NOMO-1 treated with DMSO at 0.1 percent for 48 hours (cell line): ENCODE measurements around the gene JMJD1C.
"Not testable (repeated sequence)": the region's sequence is repeated elsewhere in the genome, so short reads cannot be mapped to it uniquely, and the experiment has no call there.

Experiments used
- DNase-seq: peaks from one replicate; lab custom pipeline; 2025; ENCODE audit not compliant: unreplicated experiment; lab: John Stamatoyannopoulos, UW

Gene JMJD1C

DNA sequence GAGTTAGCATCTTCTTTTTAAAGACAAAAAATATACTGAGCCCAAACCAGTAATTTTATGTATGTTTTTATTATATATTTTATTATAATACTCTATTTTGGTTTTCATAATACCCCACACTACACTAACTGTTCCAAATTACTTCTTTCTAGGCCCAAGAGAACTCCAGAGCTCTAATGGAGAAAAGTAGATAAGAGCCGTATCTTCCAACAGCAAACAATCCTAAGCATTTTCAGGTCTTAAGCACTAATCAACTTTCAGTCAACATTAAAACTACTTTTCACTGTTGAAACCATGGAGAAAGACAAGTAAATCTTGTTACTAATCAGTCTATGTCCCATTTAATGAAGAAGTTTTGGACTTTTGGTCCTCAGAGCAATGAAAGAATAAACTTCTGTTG is 55.1 kb downstream of the JMJD1C start:
- no peak for DNase-seq

GRCh38 chr10:63409465-63410027 is 56.2 kb downstream of the JMJD1C start:
- peak; percentile 68 for DNase-seq

GRCh38 chr10:63407136-63407662 is 58.6 kb downstream of the JMJD1C start:
- no peak for DNase-seq

DNA sequence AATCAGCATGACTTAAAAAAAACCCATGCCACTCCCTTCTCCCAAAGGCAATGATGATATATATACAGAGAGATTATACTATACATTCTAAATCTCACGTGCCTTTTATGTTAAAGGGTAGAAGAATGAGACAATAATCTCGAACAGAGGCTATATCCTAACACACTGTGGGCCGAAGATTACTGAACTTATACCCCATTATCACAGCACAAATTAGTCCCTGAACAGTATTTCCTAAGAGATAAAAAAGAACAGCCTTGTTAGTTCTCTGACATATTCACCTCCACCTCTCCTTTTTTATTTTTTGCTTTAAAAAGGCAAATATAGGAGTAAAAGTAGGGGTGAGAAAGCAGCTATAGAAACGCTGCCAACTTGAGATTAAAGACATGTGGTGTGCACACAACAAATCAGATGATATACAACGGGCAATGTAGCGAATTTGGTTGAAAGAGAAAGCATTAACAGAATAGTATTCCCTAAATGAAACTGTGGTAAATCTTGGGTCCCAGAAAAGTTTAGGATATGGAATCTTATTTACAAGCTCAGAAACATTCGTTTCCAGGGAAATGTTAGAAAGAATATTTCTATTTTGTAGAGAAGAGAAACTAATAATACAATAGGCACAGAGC is 69.5 kb downstream of the JMJD1C start:
- DNase-seq: no peak

DNA sequence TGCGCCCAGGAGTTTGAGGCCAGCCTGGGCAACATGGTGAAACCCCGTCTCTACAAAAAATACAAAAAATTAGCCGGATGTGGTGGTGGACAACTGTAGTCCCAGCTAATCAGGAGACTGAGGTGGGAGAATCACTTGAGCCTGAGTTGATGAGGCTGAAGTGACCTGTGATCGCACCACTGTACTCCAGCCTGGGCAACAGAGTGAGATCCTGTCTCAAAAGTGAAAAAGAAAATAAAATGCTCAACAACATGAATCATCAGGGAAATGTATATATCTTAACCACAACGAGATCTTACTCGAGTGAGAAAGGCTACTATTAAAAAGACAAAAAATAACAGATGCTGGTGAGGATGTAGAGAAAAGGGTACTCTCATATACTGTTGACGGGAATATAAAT is 72.7 kb downstream of the JMJD1C start:
- DNase-seq: no peak

DNA sequence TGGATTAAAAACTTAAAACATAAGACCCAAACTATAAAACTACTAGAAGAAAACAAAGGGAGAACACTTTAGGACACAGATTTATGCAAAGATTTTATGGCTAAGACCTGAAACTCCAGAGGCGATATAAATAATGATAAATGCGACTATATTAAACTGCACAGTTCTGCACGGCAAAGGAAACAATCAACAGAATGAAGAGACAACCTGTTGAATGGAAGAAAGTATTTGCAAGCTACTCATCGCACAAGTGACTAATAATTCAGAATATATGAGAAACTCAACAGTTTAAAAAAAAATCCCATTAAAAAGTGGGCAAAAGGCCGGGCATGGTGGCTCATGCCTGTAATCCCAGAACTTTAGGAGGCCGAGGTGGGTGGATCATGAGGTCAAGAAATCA is 73.6 kb downstream of the JMJD1C start:
- DNase-seq: no peak

- peak; percentile 85 for DNase-seq
These were observed 74.0 kb downstream of the JMJD1C start for GRCh38 chr10:63391812-63392211.

GRCh38 chr10:63390521-63390920 is 75.3 kb downstream of the JMJD1C start:
- DNase-seq: no peak

DNA sequence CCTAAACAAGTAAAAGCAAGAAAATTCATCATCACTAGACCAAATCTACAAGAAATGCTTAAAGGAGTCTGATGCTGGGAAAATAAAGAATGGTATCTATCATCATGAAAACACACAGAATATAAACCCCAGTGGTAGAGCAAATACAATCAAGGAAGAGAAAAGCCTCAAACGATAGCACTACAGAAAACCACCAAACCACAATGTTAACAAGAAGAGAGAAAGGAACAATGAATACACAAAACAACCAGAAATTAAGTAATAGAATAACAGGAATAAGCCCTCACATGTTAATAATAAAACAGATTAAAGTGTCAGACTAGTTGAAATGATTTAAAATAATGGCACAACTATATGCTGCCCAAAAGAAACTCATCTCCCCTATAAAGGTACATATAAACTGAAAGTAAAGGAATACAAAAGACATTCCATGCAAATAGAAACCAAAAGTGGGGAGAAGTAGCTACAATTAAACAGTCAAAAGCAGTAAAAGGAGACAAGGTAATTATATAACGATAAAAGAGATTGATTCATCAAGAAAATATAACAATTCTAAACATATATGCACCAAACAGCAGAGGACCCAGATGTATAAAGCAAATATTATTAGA is 77.3 kb downstream of the JMJD1C start:
- DNase-seq: peak; percentile 60

- no peak for DNase-seq
These were observed 80.5 kb downstream of the JMJD1C start for GRCh38 chr10:63385254-63385653.

- DNase-seq: no peak
These were observed 81.1 kb downstream of the JMJD1C start for GRCh38 chr10:63384675-63385074.

DNA sequence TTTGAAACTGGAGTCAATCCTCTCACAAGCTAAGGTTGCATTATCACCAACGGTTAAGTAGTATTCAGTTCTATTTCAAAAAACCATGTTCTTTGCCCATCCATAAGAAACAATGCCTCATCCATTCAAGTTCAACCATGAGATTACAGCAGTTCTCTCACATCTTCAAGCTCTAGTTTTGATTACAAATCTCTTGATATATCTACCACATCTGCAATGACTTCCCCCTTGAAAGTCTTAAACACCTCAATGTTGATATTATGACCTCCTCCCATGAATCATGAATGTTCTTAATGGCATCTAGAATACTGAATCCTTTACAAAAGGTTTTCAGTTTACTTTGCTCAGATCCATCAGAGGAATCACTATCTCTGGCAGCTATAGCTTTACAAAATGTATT is 81.8 kb downstream of the JMJD1C start:
- DNase-seq: no peak

DNA sequence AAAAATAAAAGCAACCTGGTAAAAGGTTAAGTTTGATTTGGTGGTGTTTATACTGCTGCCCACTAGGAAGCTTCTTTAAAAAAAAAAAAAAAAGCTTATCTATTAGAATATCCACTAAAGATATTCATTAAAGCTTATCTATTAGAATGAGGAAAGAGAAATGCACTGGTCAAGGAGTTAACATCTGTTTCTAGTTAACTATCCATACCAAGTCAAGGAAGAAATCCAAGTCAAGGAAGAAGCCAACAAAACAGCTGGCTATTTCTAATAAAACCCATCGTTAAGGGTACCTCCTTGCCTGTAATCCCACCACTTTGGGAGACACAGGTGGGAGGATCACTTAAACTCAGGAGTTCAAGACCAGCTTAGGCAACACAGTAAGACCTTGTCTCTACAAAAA is 82.6 kb downstream of the JMJD1C start:
- no peak for DNase-seq

DNA sequence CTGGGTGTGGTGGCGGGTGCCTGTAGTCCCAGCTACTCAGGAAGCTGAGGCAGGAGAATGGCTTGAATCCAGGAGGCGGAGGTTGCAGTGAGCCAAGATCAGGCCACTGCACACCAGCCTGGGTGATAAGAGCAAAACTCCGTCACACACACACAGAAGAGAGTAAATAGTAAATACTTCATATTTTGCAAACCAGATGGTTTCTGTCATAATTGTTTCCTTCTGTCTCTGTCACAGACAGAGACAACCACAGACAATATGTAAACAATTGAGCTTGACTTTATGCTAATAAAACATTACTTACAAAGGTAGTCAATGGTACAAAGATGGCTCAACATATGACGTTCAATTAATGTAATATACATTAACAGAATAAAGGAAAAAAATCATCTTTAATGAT is 83.7 kb downstream of the JMJD1C start:
- DNase-seq: no peak

- not testable (repeated sequence) for DNase-seq
These were observed 88.5 kb downstream of the JMJD1C start for GRCh38 chr10:63377305-63377661.

- peak; percentile 95 for DNase-seq
These were observed 89.0 kb downstream of the JMJD1C start for GRCh38 chr10:63376560-63377304.

- DNase-seq: no peak
These were observed 89.9 kb downstream of the JMJD1C start for GRCh38 chr10:63375859-63376258.

DNA sequence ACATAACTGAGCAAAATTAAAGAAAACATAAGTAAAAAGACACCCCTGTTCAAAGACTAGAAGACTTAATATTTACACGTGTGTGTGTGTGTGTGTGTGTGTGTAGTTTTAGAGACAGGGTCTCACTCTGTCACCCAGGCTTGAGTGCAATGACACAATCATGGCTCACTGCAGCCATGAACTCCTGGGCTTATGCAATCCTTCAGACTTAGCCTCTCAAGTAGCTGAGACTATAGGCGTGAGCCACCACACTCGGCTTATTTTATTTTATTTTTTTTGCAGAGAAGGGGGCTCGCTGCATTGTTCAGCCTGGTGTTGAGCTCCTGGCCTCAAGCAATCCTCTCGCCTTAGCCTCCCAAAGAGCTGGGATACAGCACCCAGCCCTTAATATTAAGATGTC is 90.3 kb downstream of the JMJD1C start:
- no peak for DNase-seq

- DNase-seq: no peak
These were observed 90.8 kb downstream of the JMJD1C start for GRCh38 chr10:63374991-63375390.

- no peak for DNase-seq
These were observed 92.6 kb downstream of the JMJD1C start for GRCh38 chr10:63373176-63373575.

DNA sequence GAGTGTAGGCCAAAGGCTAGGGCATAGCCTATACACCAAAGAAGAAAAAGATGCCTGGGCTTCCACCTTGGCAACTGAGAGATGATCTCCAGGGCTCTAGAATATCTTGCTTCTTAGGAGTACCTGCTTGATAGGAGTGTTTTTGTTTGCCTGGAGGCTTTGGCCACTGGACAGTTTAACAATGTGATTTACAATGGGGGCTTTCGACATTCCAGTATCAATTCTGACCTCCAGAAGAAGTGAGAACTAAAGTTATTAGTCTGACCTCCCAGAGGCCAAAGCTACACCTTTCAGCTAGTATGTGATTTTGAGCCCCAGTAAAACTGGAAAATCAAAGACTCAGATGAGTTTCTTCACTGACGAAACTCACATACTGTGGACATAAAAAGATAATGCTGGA is 96.1 kb downstream of the JMJD1C start:
- DNase-seq: no peak

- DNase-seq: no peak
These were observed 97.4 kb downstream of the JMJD1C start for GRCh38 chr10:63368365-63368764.
